SK-N-SH treated with all-trans-retinoic acid at 6 μM for 48 hours (cell line): ENCODE measurements around the gene NFKBIB.

Experiments used
- CREB5 ChIP-seq: fragments of 250-450 bp; sonication (Bioruptor Pico); IDR thresholded peaks from 2 replicates; pipeline ENCODE4 v1.5.1; 2020; ENCODE audit warnings: low read depth, mild to moderate bottlenecking, moderate library complexity
- OSR1 ChIP-seq: fragments of 250-450 bp; sonication (Bioruptor Pico); IDR thresholded peaks from 2 replicates; pipeline ENCODE4 v1.8.0; 2022; ENCODE audit warnings: moderate library complexity, mild to moderate bottlenecking, inconsistent platforms
- POU6F1 ChIP-seq: fragments of 250-450 bp; sonication (Bioruptor Pico); IDR thresholded peaks from 2 replicates; pipeline ENCODE4 v1.8.0; 2021; ENCODE audit warnings: low read depth, mild to moderate bottlenecking, moderate library complexity, borderline replicate concordance
- ZNF565 ChIP-seq: fragments of 450-650 bp; formaldehyde crosslinking; conservative IDR thresholded peaks from 2 replicates; pipeline ENCODE4 v1.5.0; 2020; ENCODE audit warnings: low read depth, mild to moderate bottlenecking, moderate library complexity

- TF ChIP-seq ZNF565 (no peak), POU6F1 (CRISPR knock-in tag) (no peak), CREB5 (CRISPR knock-in tag) (no peak), OSR1 (CRISPR knock-in tag) (no peak)
These were observed 14.2 kb downstream of the NFKBIB start for GRCh38 chr19:38913958-38914357.
